HepG2 (cell line): ENCODE measurements around the gene SGF29. TPM values are rescaled to one million over a fixed set of nuclear protein-coding genes. Genes with fewer than 3 reads are reported as not detected.

ENCODE experiments used
- ARID5B ChIP-seq: IDR thresholded peaks from 2 replicates; pipeline ENCODE4 v1.4.0; 2020; ENCODE audit warnings: mild to moderate bottlenecking, missing genetic modification reagents
- DPF2 ChIP-seq: sonication (generic); formaldehyde crosslinking; IDR thresholded peaks from 2 replicates; pipeline ENCODE4 v1.4.0; 2020; ENCODE audit warnings: mild to moderate bottlenecking, low read depth, missing genetic modification reagents, borderline replicate concordance
- HIVEP1 ChIP-seq: sonication (generic); formaldehyde crosslinking; IDR thresholded peaks from 2 replicates; pipeline ENCODE4 v1.4.0; 2020; ENCODE audit warnings: mild to moderate bottlenecking, missing genetic modification reagents
- HOXA7 ChIP-seq: sonication (generic); formaldehyde crosslinking; IDR thresholded peaks from 2 replicates; pipeline ENCODE4 v1.8.1; 2022; ENCODE audit warnings: mild to moderate bottlenecking, missing genetic modification reagents, moderate library complexity
- KDM1A ChIP-seq: IDR thresholded peaks from 2 replicates; pipeline ENCODE4 v1.6.1; 2016; ENCODE audit warnings: missing compliant biosample characterization
- KLF16 ChIP-seq, 2 experiments: sonication (generic) in 1 of 2; formaldehyde crosslinking in 1 of 2; IDR thresholded peaks; 2 replicates each; pipeline versions ENCODE4 v1.6.1 to v1.8.0; 2016 to 2023; ENCODE audit warnings: missing genetic modification reagents in 2 of 2, missing compliant biosample characterization in 1 of 2
- MAX ChIP-seq: IDR thresholded peaks from 2 replicates; pipeline ENCODE4 v1.6.1; 2012; ENCODE audit warnings: inconsistent platforms
- MIER2 ChIP-seq: IDR thresholded peaks from 2 replicates; pipeline ENCODE4 v1.6.1; 2016; ENCODE audit warnings: missing biosample characterization, missing genetic modification reagents
- NCOA1 ChIP-seq: sonication (generic); formaldehyde crosslinking; IDR thresholded peaks from 2 replicates; pipeline ENCODE4 v1.9.0; 2021; ENCODE audit warnings: missing genetic modification reagents
- NR1H2 ChIP-seq: sonication (generic); formaldehyde crosslinking; IDR thresholded peaks from 2 replicates; pipeline ENCODE4 v1.8.1; 2022; ENCODE audit warnings: low read depth, missing genetic modification reagents, borderline replicate concordance
- TBP ChIP-seq: sonication (generic); formaldehyde crosslinking; IDR thresholded peaks from 2 replicates; pipeline ENCODE4 v1.5.0; 2020; ENCODE audit warnings: missing genetic modification reagents
- ZNF251 ChIP-seq: sonication (generic); formaldehyde crosslinking; IDR thresholded peaks from 2 replicates; pipeline ENCODE4 v1.9.0; 2021; ENCODE audit warnings: mild to moderate bottlenecking, missing genetic modification reagents
- ZNF660 ChIP-seq: sonication (generic); formaldehyde crosslinking; IDR thresholded peaks from 2 replicates; pipeline ENCODE4 v1.5.1; 2020; ENCODE audit warnings: mild to moderate bottlenecking, low read depth, missing genetic modification reagents, borderline replicate concordance
- ZNF687 ChIP-seq: sonication (generic); formaldehyde crosslinking; IDR thresholded peaks from 2 replicates; pipeline ENCODE4 v1.5.1; 2020; ENCODE audit warnings: mild to moderate bottlenecking, missing genetic modification reagents, moderate library complexity
- ZNF841 ChIP-seq: sonication (generic); formaldehyde crosslinking; IDR thresholded peaks from 2 replicates; pipeline ENCODE4 v1.8.1; 2023; ENCODE audit warnings: missing genetic modification reagents, borderline replicate concordance
- polyA plus RNA-seq, 8 experiments: library from polyadenylated mRNA; depleted of rRNA in 3 of 8; stranded (reverse) in 7 of 8; unstranded in 1 of 8; fragments of >200 nt; fragmentation: Illumina TruSeq in 4 of 8; extraction: Trizol in 4 of 8; gene quantifications; 2 replicates each; pipeline versions ENCODE4 v1.2.1 to v1.2.3, GENCODE V29; 2011 to 2016; ENCODE audit warnings: low read depth in 4 of 8, missing spikeins in 1 of 8, mixed read lengths in 1 of 8; ENCODE audit not compliant: insufficient read depth in 1 of 8
- total RNA-seq, 5 experiments: library from RNA; depleted of rRNA; stranded (reverse); fragments of >200 nt; fragmentation: Illumina TruSeq; extraction: Trizol; gene quantifications; 2 replicates each; pipeline ENCODE4 v1.2.3, GENCODE V29; 2016; ENCODE audit warnings: low read depth in 1 of 5
- TF ChIP-seq, protein P1 (sequence below): sonication (generic); formaldehyde crosslinking; IDR thresholded peaks from 2 replicates; pipeline ENCODE4 v1.4.0; 2020; ENCODE audit warnings: mild to moderate bottlenecking, missing genetic modification reagents
- TF ChIP-seq, protein P2 (sequence below): sonication (generic); formaldehyde crosslinking; IDR thresholded peaks from 2 replicates; pipeline ENCODE4 v1.4.0; 2020; ENCODE audit warnings: missing genetic modification reagents, mild to moderate bottlenecking, borderline replicate concordance

Gene SGF29
- total and polyA plus RNA-seq, 2 of the 13 experiments (the other 11 are each of a cell fraction or from before 2014, with no cell fraction given): 5.0 to 29.4 TPM

GRCh38 chr16:28505489-28506137, 48.1 kb upstream of the SGF29 start (continued):
- TF ChIP-seq, protein P1, sequence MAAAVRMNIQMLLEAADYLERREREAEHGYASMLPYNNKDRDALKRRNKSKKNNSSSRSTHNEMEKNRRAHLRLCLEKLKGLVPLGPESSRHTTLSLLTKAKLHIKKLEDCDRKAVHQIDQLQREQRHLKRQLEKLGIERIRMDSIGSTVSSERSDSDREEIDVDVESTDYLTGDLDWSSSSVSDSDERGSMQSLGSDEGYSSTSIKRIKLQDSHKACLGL (CRISPR knock-in tag): no peak
- TF ChIP-seq NR1H2 (CRISPR knock-in tag): no peak
- TF ChIP-seq KDM1A: peak; percentile 54; the same call in 1 of the 2 replicates
- TF ChIP-seq ZNF251 (CRISPR knock-in tag): no peak
- TF ChIP-seq, protein P2, sequence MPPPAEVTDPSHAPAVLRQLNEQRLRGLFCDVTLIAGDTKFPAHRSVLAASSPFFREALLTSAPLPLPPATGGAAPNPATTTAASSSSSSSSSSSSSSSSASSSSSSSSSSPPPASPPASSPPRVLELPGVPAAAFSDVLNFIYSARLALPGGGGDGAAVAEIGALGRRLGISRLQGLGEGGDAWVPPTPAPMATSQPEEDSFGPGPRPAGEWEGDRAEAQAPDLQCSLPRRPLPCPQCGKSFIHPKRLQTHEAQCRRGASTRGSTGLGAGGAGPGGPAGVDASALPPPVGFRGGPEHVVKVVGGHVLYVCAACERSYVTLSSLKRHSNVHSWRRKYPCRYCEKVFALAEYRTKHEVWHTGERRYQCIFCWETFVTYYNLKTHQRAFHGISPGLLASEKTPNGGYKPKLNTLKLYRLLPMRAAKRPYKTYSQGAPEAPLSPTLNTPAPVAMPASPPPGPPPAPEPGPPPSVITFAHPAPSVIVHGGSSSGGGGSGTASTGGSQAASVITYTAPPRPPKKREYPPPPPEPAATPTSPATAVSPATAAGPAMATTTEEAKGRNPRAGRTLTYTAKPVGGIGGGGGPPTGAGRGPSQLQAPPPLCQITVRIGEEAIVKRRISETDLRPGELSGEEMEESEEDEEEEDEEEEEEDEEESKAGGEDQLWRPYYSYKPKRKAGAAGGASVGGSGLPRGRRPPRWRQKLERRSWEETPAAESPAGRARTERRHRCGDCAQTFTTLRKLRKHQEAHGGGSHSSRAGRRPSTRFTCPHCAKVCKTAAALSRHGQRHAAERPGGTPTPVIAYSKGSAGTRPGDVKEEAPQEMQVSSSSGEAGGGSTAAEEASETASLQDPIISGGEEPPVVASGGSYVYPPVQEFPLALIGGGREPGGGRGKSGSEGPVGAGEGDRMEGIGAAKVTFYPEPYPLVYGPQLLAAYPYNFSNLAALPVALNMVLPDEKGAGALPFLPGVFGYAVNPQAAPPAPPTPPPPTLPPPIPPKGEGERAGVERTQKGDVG (CRISPR knock-in tag): no peak
- TF ChIP-seq HOXA7 (CRISPR knock-in tag): no peak
- no peak for TF ChIP-seq HIVEP1
- peak in 1 of 2 experiments; percentile 67; a peak in 1 of 4 replicates for TF ChIP-seq KLF16 (CRISPR knock-in tag; IDR thresholded peaks at IDR 0.05)
- no peak for TF ChIP-seq TBP (CRISPR knock-in tag)
- 0 out of 2 replicates have a peak, but pooled peaks have one; percentile 41 for TF ChIP-seq DPF2 (CRISPR knock-in tag)
- TF ChIP-seq MAX: 0 out of 2 replicates have a peak, but pooled peaks have one; percentile 36
- TF ChIP-seq NCOA1: no peak
- peak; percentile 32; the same call in 1 of the 2 replicates for TF ChIP-seq MIER2 (CRISPR knock-in tag)
- TF ChIP-seq ZNF841 (CRISPR knock-in tag): no peak
- TF ChIP-seq ZNF660: no peak
- TF ChIP-seq ARID5B: peak; percentile 94
- peak; percentile 42 for TF ChIP-seq ZNF687 (CRISPR knock-in tag)
